Measurements from ENCODE around the gene SF3B1.

SF3B1 gene

GRCh38 chr2:197450465-197450864 lies 15.6 kb upstream of the SF3B1 start:
- H3K4me3 ChIP-seq (replicated peaks; ENCODE audit: low read depth, low read length), result no peak overlapping the region

GRCh38 chr2:197446844-197447243 lies 12.0 kb upstream of the SF3B1 start:
- TF ChIP-seq CTCF (IDR thresholded peaks at IDR 0.05; ENCODE audit: low read length, missing control alignments), result no peak
- H3K4me3 ChIP-seq (replicated peaks; ENCODE audit: low read depth, low read length), result no peak overlapping the region
- DNase-seq (ENCODE audit: low read depth), result no peak

More at GRCh38 chr2:197450465-197450864, 15.6 kb upstream of the SF3B1 start:
- no peak for TF ChIP-seq CTCF (IDR thresholded peaks at IDR 0.05; ENCODE audit: low read length, missing control alignments)
- DNase-seq (ENCODE audit: low read depth), result no peak

DNA sequence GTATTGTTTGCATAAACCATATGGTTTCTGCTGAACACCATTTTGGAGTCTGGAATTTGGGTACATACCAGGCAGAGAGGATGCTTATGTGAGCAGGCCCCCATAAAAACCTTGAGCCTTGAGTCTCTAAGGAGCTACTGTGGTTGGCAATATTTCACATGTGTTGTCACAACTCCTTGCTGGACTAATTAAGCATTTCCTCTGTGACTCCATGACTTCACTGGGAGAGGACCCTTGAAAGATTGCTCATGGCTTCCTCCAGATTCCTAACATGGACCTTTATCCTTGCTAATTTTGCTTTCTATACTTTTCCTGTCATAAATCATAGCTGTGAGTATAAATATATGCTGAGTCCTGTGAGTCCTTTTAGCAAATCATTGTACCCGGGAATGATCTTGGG lies 10.9 kb upstream of the SF3B1 start:
- no peak for DNase-seq (ENCODE audit: low read depth)
- TF ChIP-seq CTCF (IDR thresholded peaks at IDR 0.05; ENCODE audit: low read length, missing control alignments), result no peak
- no peak overlapping the region for H3K4me3 ChIP-seq (replicated peaks; ENCODE audit: low read depth, low read length)

GRCh38 chr2:197442857-197443256 lies 8.0 kb upstream of the SF3B1 start:
- no peak overlapping the region for H3K4me3 ChIP-seq (replicated peaks; ENCODE audit: low read depth, low read length)
- no peak for DNase-seq (ENCODE audit: low read depth)
- no peak for TF ChIP-seq CTCF (IDR thresholded peaks at IDR 0.05; ENCODE audit: low read length, missing control alignments)

DNA sequence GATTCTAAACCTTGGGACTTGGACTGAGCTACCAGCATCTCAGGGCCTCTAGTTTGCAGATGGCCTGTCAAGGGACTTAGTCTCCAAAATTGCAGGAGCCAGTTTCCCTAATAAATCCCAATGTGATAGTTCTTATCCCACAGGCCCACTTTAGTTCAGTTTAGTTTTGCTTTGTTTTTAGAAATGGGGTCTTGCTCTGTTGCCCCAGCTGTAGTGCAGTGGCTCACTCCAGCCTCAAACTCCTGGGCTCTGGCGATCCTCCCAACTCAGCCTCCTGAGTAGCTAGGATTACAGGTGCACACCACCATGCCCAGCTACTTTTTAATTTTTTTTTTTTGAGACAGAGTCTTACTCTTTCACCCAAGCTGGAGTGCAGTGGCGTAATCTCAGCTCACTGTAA lies 2.6 kb upstream of the SF3B1 start:
- TF ChIP-seq CTCF (IDR thresholded peaks at IDR 0.05; ENCODE audit: low read length, missing control alignments), result no peak
- no peak overlapping the region for H3K4me3 ChIP-seq (replicated peaks; ENCODE audit: low read depth, low read length)

DNA sequence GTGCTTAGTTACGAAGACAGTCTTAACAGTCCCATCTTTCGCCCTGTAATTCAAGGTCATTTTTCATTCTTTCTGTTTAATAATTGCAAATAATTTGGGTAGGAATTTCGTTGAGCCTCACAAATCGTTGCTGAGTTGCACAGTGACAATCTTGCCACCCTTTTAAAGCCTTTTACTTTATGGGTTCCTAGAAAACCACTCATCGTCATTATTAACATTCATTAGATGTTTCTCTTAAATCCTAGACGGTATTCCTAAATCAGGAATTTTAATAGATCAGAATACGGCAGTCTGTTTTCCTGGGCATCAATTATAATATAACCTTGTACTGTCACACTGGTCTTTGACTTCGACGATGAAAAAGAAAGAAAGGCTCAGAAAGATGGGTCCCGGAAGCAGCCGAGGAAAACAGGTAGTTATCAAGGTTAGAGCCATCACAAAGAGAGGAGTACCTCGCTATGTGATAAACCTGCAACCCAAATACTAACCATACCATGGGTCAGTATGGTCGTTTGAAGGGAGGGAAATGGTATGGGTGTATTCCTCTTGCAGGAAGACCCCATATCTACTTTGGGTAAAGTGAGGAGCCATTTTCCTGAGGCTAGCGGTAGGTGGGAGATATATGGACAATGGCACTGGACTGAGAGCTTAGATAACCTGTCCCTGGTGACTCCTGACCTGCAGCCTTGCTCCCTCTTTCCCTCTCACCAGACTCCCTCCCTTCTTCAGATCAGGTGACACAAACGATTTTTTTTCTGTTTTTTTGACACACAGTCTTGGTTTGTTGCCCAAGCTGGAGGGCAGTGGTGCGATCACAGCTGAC lies 981 bp upstream of the SF3B1 start:
- H3K4me3 ChIP-seq (replicated peaks; ENCODE audit: low read depth, low read length), result peak overlapping the region; percentile 100
- no peak for DNase-seq (ENCODE audit: low read depth)
- TF ChIP-seq CTCF (IDR thresholded peaks at IDR 0.05; ENCODE audit: low read length, missing control alignments), result no peak

More for the DNA sequence above, 2.6 kb upstream of the SF3B1 start:
- no peak for DNase-seq (ENCODE audit: low read depth)
